ENCODE data around the gene MEX3D. TPM values are rescaled to one million over a fixed set of nuclear protein-coding genes. Genes with fewer than 3 reads are reported as not detected.

Gene MEX3D
- total and polyA plus RNA-seq, 2 of the 4 experiments (the other 2 are of a cell fraction), result 9.1 to 9.6 TPM

GRCh38 chr19:1616875-1617274, 48.8 kb upstream of the MEX3D start:
- no peak overlapping the region for H3K18ac ChIP-seq (ENCODE audit: low read depth, low read length)
- ChIA-PET POLR2A (ENCODE audit: unreplicated experiment) (no interaction called here), CTCF (interaction anchor here (0.7 kb wide), 1 partner anchor 349 kb away, joined by 3 read pairs; no protein-coding TSS in a partner anchor)
- intact Hi-C loops (cut with micrococcal nuclease) (no loop called here), in situ Hi-C loops (cut with MboI; ENCODE audit: low sequenced_read_pairs) (no loop called here), dilution Hi-C loops (cut with HindIII; ENCODE audit: low sequenced_read_pairs, unreplicated experiment) (no loop called here)
- H3K79me1 ChIP-seq (ENCODE audit: low read depth in 1 of 2, low read length in 2 of 2), result peaks cover 5 to 20% of the 10 kb centered on the region in 2 experiments; a peak in 3 of 4 replicates
- no peak overlapping the region for H3K14ac ChIP-seq (replicated peaks; ENCODE audit: low read depth, low read length)
- H3K23ac ChIP-seq (ENCODE audit: low read depth, low read length), result no peak overlapping the region
- no peaks in the 10 kb centered on the region for H3K27me3 ChIP-seq (ENCODE audit: control insufficient read depth, insufficient read depth, low read length)
- H4K91ac ChIP-seq (ENCODE audit: insufficient read depth, low read depth, low read length), result no peak overlapping the region
- H3K36me3 ChIP-seq (ENCODE audit: control insufficient read depth, insufficient read depth, low read length), result peaks cover 75% of the 10 kb centered on the region
- no peak overlapping the region for H4K8ac ChIP-seq (ENCODE audit: low read depth in 2 of 2, low read length in 2 of 2)
- 85% methylated on average over 2 of the region's 4 CpGs; no CpG with 5 or more reads in 1 of the 2 experiments for WGBS, 2 experiments (ENCODE audit: extremely low coverage in 2 of 2, insufficient read length in 1 of 2)
- no peak for ATAC-seq (ENCODE audit: low read depth)
- H2AFZ ChIP-seq (replicated peaks; ENCODE audit: low read length, poor library complexity), result no peak overlapping the region
- no peak overlapping the region for H3K4ac ChIP-seq (ENCODE audit: low read depth, low read length)
- no peak overlapping the region for H3K9ac ChIP-seq (ENCODE audit: low read depth, low read length)
- H4K5ac ChIP-seq (ENCODE audit: low read depth, low read length), result no peak overlapping the region
- no peak overlapping the region for H2BK15ac ChIP-seq (ENCODE audit: low read depth, low read length)
- H3K4me2 ChIP-seq (ENCODE audit: low read depth, low read length), result no peak overlapping the region
- H3K9me1 ChIP-seq (ENCODE audit: insufficient read depth, low read length), result no peaks in the 10 kb centered on the region
- H4K20me1 ChIP-seq (ENCODE audit: insufficient read depth, low read length), result peaks cover 12% of the 10 kb centered on the region
- no peak overlapping the region for H2BK20ac ChIP-seq (ENCODE audit: low read depth, low read length)
- no peak overlapping the region for H2BK120ac ChIP-seq (ENCODE audit: low read depth, low read length)
- no peak overlapping the region for H2BK5ac ChIP-seq (ENCODE audit: low read depth, low read length, poor library complexity, severe bottlenecking)
- H3K4me3 ChIP-seq (ENCODE audit: insufficient read depth, low read depth, low read length), result no peak overlapping the region
- no peak overlapping the region for H3K27ac ChIP-seq (ENCODE audit: insufficient read depth, low read length)
- no peaks in the 10 kb centered on the region for H3K9me3 ChIP-seq (ENCODE audit: control insufficient read depth, insufficient read depth, low read length)
- no TSS peak for BruUV-seq (replicated peaks)
- H3K56ac ChIP-seq (ENCODE audit: extremely low read depth, insufficient read depth, low read length), result no peak overlapping the region
- no peaks in the 10 kb centered on the region for H3K4me1 ChIP-seq (ENCODE audit: control insufficient read depth, insufficient read depth, low read length)
- TF ChIP-seq CHD1 (IDR thresholded peaks at IDR 0.05; ENCODE audit: low read depth, low read length), result no peak
- TF ChIP-seq, protein P1, sequence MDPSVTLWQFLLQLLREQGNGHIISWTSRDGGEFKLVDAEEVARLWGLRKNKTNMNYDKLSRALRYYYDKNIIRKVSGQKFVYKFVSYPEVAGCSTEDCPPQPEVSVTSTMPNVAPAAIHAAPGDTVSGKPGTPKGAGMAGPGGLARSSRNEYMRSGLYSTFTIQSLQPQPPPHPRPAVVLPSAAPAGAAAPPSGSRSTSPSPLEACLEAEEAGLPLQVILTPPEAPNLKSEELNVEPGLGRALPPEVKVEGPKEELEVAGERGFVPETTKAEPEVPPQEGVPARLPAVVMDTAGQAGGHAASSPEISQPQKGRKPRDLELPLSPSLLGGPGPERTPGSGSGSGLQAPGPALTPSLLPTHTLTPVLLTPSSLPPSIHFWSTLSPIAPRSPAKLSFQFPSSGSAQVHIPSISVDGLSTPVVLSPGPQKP (IDR thresholded peaks at IDR 0.05; ENCODE audit: borderline replicate concordance, low read depth, low read length), result no peak
- TF ChIP-seq, protein P2, sequence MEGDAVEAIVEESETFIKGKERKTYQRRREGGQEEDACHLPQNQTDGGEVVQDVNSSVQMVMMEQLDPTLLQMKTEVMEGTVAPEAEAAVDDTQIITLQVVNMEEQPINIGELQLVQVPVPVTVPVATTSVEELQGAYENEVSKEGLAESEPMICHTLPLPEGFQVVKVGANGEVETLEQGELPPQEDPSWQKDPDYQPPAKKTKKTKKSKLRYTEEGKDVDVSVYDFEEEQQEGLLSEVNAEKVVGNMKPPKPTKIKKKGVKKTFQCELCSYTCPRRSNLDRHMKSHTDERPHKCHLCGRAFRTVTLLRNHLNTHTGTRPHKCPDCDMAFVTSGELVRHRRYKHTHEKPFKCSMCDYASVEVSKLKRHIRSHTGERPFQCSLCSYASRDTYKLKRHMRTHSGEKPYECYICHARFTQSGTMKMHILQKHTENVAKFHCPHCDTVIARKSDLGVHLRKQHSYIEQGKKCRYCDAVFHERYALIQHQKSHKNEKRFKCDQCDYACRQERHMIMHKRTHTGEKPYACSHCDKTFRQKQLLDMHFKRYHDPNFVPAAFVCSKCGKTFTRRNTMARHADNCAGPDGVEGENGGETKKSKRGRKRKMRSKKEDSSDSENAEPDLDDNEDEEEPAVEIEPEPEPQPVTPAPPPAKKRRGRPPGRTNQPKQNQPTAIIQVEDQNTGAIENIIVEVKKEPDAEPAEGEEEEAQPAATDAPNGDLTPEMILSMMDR (conservative IDR thresholded peaks at IDR 0.05; ENCODE audit: low read depth, low read length), result no peak
- TF ChIP-seq RAD21 (IDR thresholded peaks at IDR 0.05; ENCODE audit: low read length), result no peak
- no peak for TF ChIP-seq NFE2L2 (IDR thresholded peaks at IDR 0.05; ENCODE audit: low read depth, low read length)
- TF ChIP-seq CEBPB (IDR thresholded peaks at IDR 0.05; ENCODE audit: low read depth, low read length), result no peak
- H2AK5ac ChIP-seq (ENCODE audit: low read depth, low read length), result no peak overlapping the region
- no peak for DNase-seq
- no peak overlapping the region for H2AK9ac ChIP-seq (replicated peaks; ENCODE audit: low read depth, low read length, poor library complexity)

All from IMR-90 (cell line).